Measurements from ENCODE around the gene ACTN4.

The ACTN4 gene

GRCh38 chr19:38661136-38661535 lies 13.7 kb downstream of the ACTN4 start:
- DNase-seq (ENCODE audit: low read depth in 2 of 2) = no peak

- no peak for DNase-seq (ENCODE audit: low read depth in 2 of 2)
Observed at GRCh38 chr19:38661996-38662395, 14.5 kb downstream of the ACTN4 start.

- no peak for DNase-seq (ENCODE audit: low read depth in 2 of 2)
Observed at GRCh38 chr19:38662537-38663155, 15.2 kb downstream of the ACTN4 start.

- DNase-seq (ENCODE audit: low read depth in 2 of 2) = no peak
Observed at GRCh38 chr19:38663156-38663651, 15.8 kb downstream of the ACTN4 start.

- no peak for DNase-seq (ENCODE audit: low read depth in 2 of 2)
Observed at GRCh38 chr19:38663957-38664502, 16.6 kb downstream of the ACTN4 start.

GRCh38 chr19:38664503-38665211 lies 17.2 kb downstream of the ACTN4 start:
- DNase-seq (ENCODE audit: low read depth in 2 of 2) = no peak

GRCh38 chr19:38665219-38665931 lies 17.9 kb downstream of the ACTN4 start:
- no peak for DNase-seq (ENCODE audit: low read depth in 2 of 2)

- no peak for DNase-seq (ENCODE audit: low read depth in 2 of 2)
Observed at GRCh38 chr19:38665950-38666662, 18.7 kb downstream of the ACTN4 start.

- DNase-seq (ENCODE audit: low read depth in 2 of 2) = no peak
Observed at GRCh38 chr19:38666663-38667511, 19.4 kb downstream of the ACTN4 start.

GRCh38 chr19:38667661-38668171 lies 20.3 kb downstream of the ACTN4 start:
- no peak for DNase-seq (ENCODE audit: low read depth in 2 of 2)

- no peak for DNase-seq (ENCODE audit: low read depth in 2 of 2)
Observed at GRCh38 chr19:38669552-38669951, 22.1 kb downstream of the ACTN4 start.

- DNase-seq (ENCODE audit: low read depth in 2 of 2) = no peak
Observed at GRCh38 chr19:38670921-38671398, 23.5 kb downstream of the ACTN4 start.

- no peak for DNase-seq (ENCODE audit: low read depth in 2 of 2)
Observed at GRCh38 chr19:38671654-38672053, 24.2 kb downstream of the ACTN4 start.

- DNase-seq (ENCODE audit: low read depth in 2 of 2) = no peak
Observed at GRCh38 chr19:38673030-38673429, 25.6 kb downstream of the ACTN4 start.

GRCh38 chr19:38674388-38675171 lies 27.1 kb downstream of the ACTN4 start:
- no peak for DNase-seq (ENCODE audit: low read depth in 2 of 2)

GRCh38 chr19:38675611-38676010 lies 28.2 kb downstream of the ACTN4 start:
- no peak for DNase-seq (ENCODE audit: low read depth in 2 of 2)

- no peak for DNase-seq (ENCODE audit: low read depth in 2 of 2)
Observed at GRCh38 chr19:38676023-38676877, 28.8 kb downstream of the ACTN4 start.

GRCh38 chr19:38676878-38677646 lies 29.6 kb downstream of the ACTN4 start:
- no peak for DNase-seq (ENCODE audit: low read depth in 2 of 2)
